ENCODE measurements around the gene FADD. TPM values are rescaled to one million over a fixed set of nuclear protein-coding genes. Genes with fewer than 3 reads are reported as not detected.

FADD gene
- polyA plus RNA-seq, 4 donors = 10.8 to 20.0 (median 13.3) TPM

Other genes with a start within 250 kb of the FADD start
- 10 to 100 TPM; 13.4 to 47.0 (median 15.2) TPM for gene ANO1, start 125.0 kb upstream of the FADD start, polyA plus RNA-seq (ENCODE audit: insufficient read length in 4 of 4)
- gene PPFIA1, start 67.4 kb downstream of the FADD start, polyA plus RNA-seq (ENCODE audit: insufficient read length in 4 of 4) = 10 to 100 TPM; 39.0 to 52.1 (median 48.2) TPM
- 100 to 1,000 TPM; 132 to 226 (median 158) TPM for gene CTTN, start 195.2 kb downstream of the FADD start, polyA plus RNA-seq (ENCODE audit: insufficient read length in 4 of 4)

Measured in left renal pelvis (tissue), 4 donors.